ENCODE measurements around the gene CYP4F11.
"Not testable (repeated sequence)": the region's sequence is repeated elsewhere in the genome, so short reads cannot be mapped to it uniquely, and the experiment has no call there.

Gene CYP4F11

GRCh38 chr19:15945301-15945700, 11.0 kb upstream of the CYP4F11 start:
- H3K27me3 ChIP-seq (replicated peaks; ENCODE audit: control insufficient read depth, insufficient read depth, low read length) = no peaks in the 10 kb centered on the region
- H3K36me3 ChIP-seq (ENCODE audit: control insufficient read depth, insufficient read depth, low read length) = no peaks in the 10 kb centered on the region
- no peak overlapping the region for H3K4me3 ChIP-seq (replicated peaks; ENCODE audit: low read depth, low read length)
- TF ChIP-seq CTCF (IDR thresholded peaks at IDR 0.05; ENCODE audit: insufficient read depth, low read length, poor library complexity, severe bottlenecking) = no peak
- no peak for DNase-seq (ENCODE audit: extremely low read depth, insufficient read length)

DNA sequence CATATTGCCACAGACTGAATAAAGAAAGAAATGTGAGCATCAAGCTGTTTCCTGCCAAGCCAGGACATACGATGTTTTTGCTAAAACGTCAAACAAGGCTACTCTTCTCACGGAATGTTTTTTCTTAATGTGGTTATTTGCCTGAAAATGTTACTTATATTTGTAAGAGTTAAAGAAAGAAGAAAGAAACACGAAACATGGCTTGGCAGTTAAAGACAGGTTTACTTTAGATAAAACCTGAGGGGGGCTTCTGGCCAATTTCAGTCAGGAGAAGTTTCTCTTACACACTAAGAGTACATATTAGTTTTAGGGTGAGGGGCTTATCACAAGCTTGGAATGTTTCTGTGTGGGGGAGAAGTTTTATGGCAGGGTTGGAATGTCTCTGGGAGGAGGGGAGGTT, 10.1 kb upstream of the CYP4F11 start:
- no peak for TF ChIP-seq CTCF (IDR thresholded peaks at IDR 0.05; ENCODE audit: insufficient read depth, low read length, poor library complexity, severe bottlenecking)
- Histone ChIP-seq H3K27me3 (replicated peaks; ENCODE audit: control insufficient read depth, insufficient read depth, low read length) (no peaks in the 10 kb centered on the region), H3K36me3 (ENCODE audit: control insufficient read depth, insufficient read depth, low read length) (no peaks in the 10 kb centered on the region), H3K4me3 (replicated peaks; ENCODE audit: low read depth, low read length) (no peak overlapping the region)
- DNase-seq (ENCODE audit: extremely low read depth, insufficient read length) = no peak

DNA sequence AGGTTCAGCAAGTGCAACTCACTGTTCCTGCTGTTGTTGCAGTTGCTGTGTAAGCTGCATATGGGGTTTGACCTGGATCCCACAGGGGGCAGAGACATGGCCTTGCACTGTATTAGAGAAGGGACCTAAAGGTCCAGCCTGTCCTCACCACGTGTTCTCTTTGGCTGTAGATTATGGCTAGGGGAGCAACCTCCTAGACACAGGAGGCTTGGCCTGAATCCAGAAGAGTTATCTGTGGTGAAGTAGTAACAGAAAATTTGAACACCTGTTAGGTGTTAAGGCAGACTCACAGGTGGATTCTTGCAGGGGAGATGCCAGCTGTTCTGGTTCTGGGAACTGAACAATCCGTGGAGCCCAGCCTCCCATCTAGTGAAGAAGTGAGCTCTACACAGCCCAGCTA, 3.4 kb upstream of the CYP4F11 start:
- no peaks in the 10 kb centered on the region for H3K27me3 ChIP-seq (replicated peaks; ENCODE audit: control insufficient read depth, insufficient read depth, low read length)
- TF ChIP-seq CTCF (IDR thresholded peaks at IDR 0.05; ENCODE audit: insufficient read depth, low read length, poor library complexity, severe bottlenecking) = no peak
- H3K4me3 ChIP-seq (replicated peaks; ENCODE audit: low read depth, low read length) = no peak overlapping the region
- H3K36me3 ChIP-seq (ENCODE audit: control insufficient read depth, insufficient read depth, low read length) = no peaks in the 10 kb centered on the region
- DNase-seq (ENCODE audit: extremely low read depth, insufficient read length) = no peak

- DNase-seq (ENCODE audit: extremely low read depth, insufficient read length) = no peak
- no peaks in the 10 kb centered on the region for H3K27me3 ChIP-seq (replicated peaks; ENCODE audit: control insufficient read depth, insufficient read depth, low read length)
- no peaks in the 10 kb centered on the region for H3K36me3 ChIP-seq (ENCODE audit: control insufficient read depth, insufficient read depth, low read length)
- H3K4me3 ChIP-seq (replicated peaks; ENCODE audit: low read depth, low read length) = no peak overlapping the region
- no peak for TF ChIP-seq CTCF (IDR thresholded peaks at IDR 0.05; ENCODE audit: insufficient read depth, low read length, poor library complexity, severe bottlenecking)
These were observed 2.6 kb upstream of the CYP4F11 start for GRCh38 chr19:15936950-15937349.

DNA sequence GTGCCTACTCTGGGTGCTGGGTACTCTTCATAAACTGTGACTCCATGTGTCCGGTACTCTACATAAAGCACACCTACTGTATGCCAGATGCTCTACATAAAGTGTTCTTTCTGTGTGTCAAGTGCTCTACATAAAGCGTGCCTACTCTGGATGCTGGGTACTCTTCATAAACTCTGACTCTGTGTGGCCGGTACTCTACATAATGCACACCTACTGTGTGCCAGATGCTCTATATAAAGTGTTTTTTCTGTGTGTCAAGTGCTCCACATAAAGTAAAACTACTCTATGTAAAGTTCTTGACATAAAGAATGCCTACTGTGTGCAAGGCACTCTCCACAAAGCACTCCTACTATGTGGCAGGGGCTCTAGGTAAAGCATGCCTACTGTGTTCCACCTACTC, 1.8 kb upstream of the CYP4F11 start:
- Histone ChIP-seq H3K36me3 (ENCODE audit: control insufficient read depth, insufficient read depth, low read length) (no peaks in the 10 kb centered on the region), H3K4me3 (replicated peaks; ENCODE audit: low read depth, low read length) (no peak overlapping the region), H3K27me3 (replicated peaks; ENCODE audit: control insufficient read depth, insufficient read depth, low read length) (no peaks in the 10 kb centered on the region)
- no peak for TF ChIP-seq CTCF (IDR thresholded peaks at IDR 0.05; ENCODE audit: insufficient read depth, low read length, poor library complexity, severe bottlenecking)
- no peak for DNase-seq (ENCODE audit: extremely low read depth, insufficient read length)

DNA sequence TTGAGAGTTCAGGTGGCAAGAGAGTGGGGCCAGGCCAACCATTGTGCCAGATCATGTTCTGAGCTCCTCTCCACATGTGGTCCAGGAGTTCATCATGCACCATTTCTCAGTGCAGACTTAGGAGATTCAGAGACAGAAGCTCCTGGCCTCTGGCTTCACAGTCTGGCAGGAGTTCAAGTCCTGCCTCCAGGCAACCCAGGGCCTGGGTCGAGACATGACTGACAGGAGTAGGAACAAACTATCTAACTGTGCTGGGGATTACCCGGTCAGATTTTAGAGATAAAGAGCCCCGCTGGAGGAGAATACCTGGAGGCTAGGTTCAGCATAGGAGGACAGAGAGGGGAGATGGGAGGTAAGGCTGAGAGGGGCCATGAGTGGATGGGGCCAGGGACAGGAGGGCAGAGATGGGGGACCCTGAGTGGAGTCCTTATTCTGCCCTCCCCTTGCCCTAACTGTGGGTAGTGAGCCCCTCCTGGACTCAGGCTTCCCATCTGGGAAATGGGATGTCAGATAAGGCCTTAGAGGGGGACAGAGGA, 906 bp upstream of the CYP4F11 start:
- Histone ChIP-seq H3K27me3 (replicated peaks; ENCODE audit: control insufficient read depth, insufficient read depth, low read length) (no peaks in the 10 kb centered on the region), H3K4me3 (replicated peaks; ENCODE audit: low read depth, low read length) (no peak overlapping the region), H3K36me3 (ENCODE audit: control insufficient read depth, insufficient read depth, low read length) (no peaks in the 10 kb centered on the region)
- TF ChIP-seq CTCF (IDR thresholded peaks at IDR 0.05; ENCODE audit: insufficient read depth, low read length, poor library complexity, severe bottlenecking) = no peak
- DNase-seq (ENCODE audit: extremely low read depth, insufficient read length) = no peak

- not testable (repeated sequence) for H3K4me3 ChIP-seq (replicated peaks; ENCODE audit: low read depth, low read length); H3K36me3 ChIP-seq (ENCODE audit: control insufficient read depth, insufficient read depth, low read length); DNase-seq (ENCODE audit: extremely low read depth, insufficient read length); H3K27me3 ChIP-seq (replicated peaks; ENCODE audit: control insufficient read depth, insufficient read depth, low read length)
These were observed 483 bp downstream of the CYP4F11 start for GRCh38 chr19:15933761-15934331.
